ENCODE measurements around the gene CCDC180.
"Not testable (repeated sequence)": the region's sequence is repeated elsewhere in the genome, so short reads cannot be mapped to it uniquely, and the experiment has no call there.

CCDC180 gene

GRCh38 chr9:97307500-97308163 is at the start of gene CCDC180:
TSS of gene CCDC180 (plus strand) at chr9:97307659. CDS start at chr9:97308064, 405 bp downstream.
- no peak for DNase-seq (ENCODE audit: low read depth, low spot score)

- DNase-seq (ENCODE audit: low read depth, low spot score) = not testable (repeated sequence)
Observed at GRCh38 chr9:97259834-97260514, 47.5 kb upstream of the CCDC180 start.

GRCh38 chr9:97271292-97271691 is 36.2 kb upstream of the CCDC180 start:
- no peak for DNase-seq (ENCODE audit: low read depth, low spot score)

- DNase-seq (ENCODE audit: low read depth, low spot score) = no peak
Observed at GRCh38 chr9:97272072-97272471, 35.4 kb upstream of the CCDC180 start.

GRCh38 chr9:97276310-97276852 is 31.1 kb upstream of the CCDC180 start:
- DNase-seq (ENCODE audit: low read depth, low spot score) = no peak

GRCh38 chr9:97277953-97278352 is 29.5 kb upstream of the CCDC180 start:
- DNase-seq (ENCODE audit: low read depth, low spot score) = no peak

- DNase-seq (ENCODE audit: low read depth, low spot score) = no peak
Observed at GRCh38 chr9:97280755-97281330, 26.6 kb upstream of the CCDC180 start.

GRCh38 chr9:97283768-97284167 is 23.7 kb upstream of the CCDC180 start:
- no peak for DNase-seq (ENCODE audit: low read depth, low spot score)

- no peak for DNase-seq (ENCODE audit: low read depth, low spot score)
Observed at GRCh38 chr9:97284798-97285197, 22.7 kb upstream of the CCDC180 start.

GRCh38 chr9:97292200-97292599 is 15.3 kb upstream of the CCDC180 start:
- DNase-seq (ENCODE audit: low read depth, low spot score) = no peak

- peak; percentile 31 for DNase-seq (ENCODE audit: low read depth, low spot score)
Observed at GRCh38 chr9:97293207-97293721, 14.2 kb upstream of the CCDC180 start.

GRCh38 chr9:97293818-97294217 is 13.6 kb upstream of the CCDC180 start:
- DNase-seq (ENCODE audit: low read depth, low spot score) = no peak

- DNase-seq (ENCODE audit: low read depth, low spot score) = no peak
Observed at GRCh38 chr9:97297889-97298288, 9.6 kb upstream of the CCDC180 start.

- no peak for DNase-seq (ENCODE audit: low read depth, low spot score)
Observed at GRCh38 chr9:97299809-97300414, 7.5 kb upstream of the CCDC180 start.

- no peak for DNase-seq (ENCODE audit: low read depth, low spot score)
Observed at GRCh38 chr9:97300586-97300985, 6.9 kb upstream of the CCDC180 start.

- DNase-seq (ENCODE audit: low read depth, low spot score) = no peak
Observed at GRCh38 chr9:97301974-97302373, 5.5 kb upstream of the CCDC180 start.

- no peak for DNase-seq (ENCODE audit: low read depth, low spot score)
Observed at GRCh38 chr9:97304586-97304985, 2.9 kb upstream of the CCDC180 start.

- no peak for DNase-seq (ENCODE audit: low read depth, low spot score)
Observed at GRCh38 chr9:97305501-97306298, 1.8 kb upstream of the CCDC180 start.

GRCh38 chr9:97307091-97307490 is 368 bp upstream of the CCDC180 start:
- peak; percentile 49 for DNase-seq (ENCODE audit: low read depth, low spot score)

GRCh38 chr9:97309260-97309659 is 1.8 kb downstream of the CCDC180 start:
- DNase-seq (ENCODE audit: low read depth, low spot score) = no peak

GRCh38 chr9:97310023-97310422 is 2.6 kb downstream of the CCDC180 start:
- DNase-seq (ENCODE audit: low read depth, low spot score) = no peak
